PFSK-1 (cell line): Measurements from ENCODE around the gene PALLD.

ENCODE experiments used
- FOXP2 ChIP-seq: optimal IDR thresholded peaks from 2 replicates; pipeline ENCODE3; 2011; ENCODE audit warnings: borderline replicate concordance, control low read depth, inconsistent platforms; ENCODE audit not compliant: insufficient read depth; ENCODE audit errors: extremely low read length, extremely low read depth
- POLR2AphosphoS5 ChIP-seq: IDR thresholded peaks from 2 replicates; pipeline ENCODE4 v1.6.1; 2012; ENCODE audit warnings: low read depth, mild to moderate bottlenecking, control low read depth, low read length, moderate library complexity
- REST ChIP-seq, 2 experiments: IDR thresholded peaks; 2 replicates each; pipeline versions ENCODE4 v1.6.1 to v1.8.0; 2011 to 2012; ENCODE audit warnings: low read depth in 2 of 2, low read length in 2 of 2, control low read depth in 1 of 2, inconsistent platforms in 1 of 2, mild to moderate bottlenecking in 1 of 2, moderate library complexity in 1 of 2; ENCODE audit not compliant: insufficient read depth in 1 of 2
- SIN3A ChIP-seq: IDR thresholded peaks from 2 replicates; pipeline ENCODE4 v1.6.1; 2012; ENCODE audit warnings: mild to moderate bottlenecking, low read length, moderate library complexity, borderline replicate concordance; ENCODE audit not compliant: insufficient read depth
- TAF1 ChIP-seq: IDR thresholded peaks from 2 replicates; pipeline ENCODE4 v1.6.1; 2012; ENCODE audit warnings: low read length, control low read depth, borderline replicate concordance; ENCODE audit not compliant: insufficient read depth

PALLD gene

GRCh38 chr4:168900080-168900479 is 403.2 kb downstream of the PALLD start:
- TF ChIP-seq SIN3A (no peak), POLR2AphosphoS5 (no peak)

GRCh38 chr4:168907119-168907698 is 410.4 kb downstream of the PALLD start:
- TF ChIP-seq REST (IDR thresholded peaks at IDR 0.05; ENCODE audit: insufficient read depth in 1 of 2, low read depth in 2 of 2, low read length in 2 of 2) (no peak), FOXP2 (no peak), POLR2AphosphoS5 (no peak), SIN3A (no peak), TAF1 (no peak)

DNA sequence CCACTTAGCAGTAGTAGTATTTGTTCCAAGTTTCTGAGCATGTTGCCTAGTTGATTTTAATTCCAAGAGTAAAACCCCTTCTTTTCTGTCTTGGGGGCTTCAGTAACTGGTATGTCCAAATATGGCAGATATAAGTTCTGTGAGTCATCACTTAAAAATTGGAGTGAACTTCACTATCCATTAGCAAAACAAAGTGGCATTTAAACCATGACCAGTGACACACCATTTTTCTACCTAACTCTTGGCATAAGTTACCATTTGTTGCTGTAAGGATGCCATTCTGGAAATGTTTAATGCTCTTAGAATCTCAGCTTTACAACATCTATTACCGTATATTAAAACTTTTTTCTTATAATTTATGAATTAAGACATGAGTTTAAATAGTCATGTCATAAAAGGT is 411.2 kb downstream of the PALLD start:
- no peak for TF ChIP-seq POLR2AphosphoS5
- no peak for TF ChIP-seq SIN3A
- no peak for TF ChIP-seq TAF1
- TF ChIP-seq FOXP2, result no peak
- TF ChIP-seq REST (IDR thresholded peaks at IDR 0.05; ENCODE audit: insufficient read depth in 1 of 2, low read depth in 2 of 2, low read length in 2 of 2), result no peak

GRCh38 chr4:168908851-168909273 is 412.0 kb downstream of the PALLD start:
- TF ChIP-seq FOXP2 (no peak), TAF1 (no peak), POLR2AphosphoS5 (no peak), REST (IDR thresholded peaks at IDR 0.05; ENCODE audit: insufficient read depth in 1 of 2, low read depth in 2 of 2, low read length in 2 of 2) (no peak), SIN3A (no peak)

DNA sequence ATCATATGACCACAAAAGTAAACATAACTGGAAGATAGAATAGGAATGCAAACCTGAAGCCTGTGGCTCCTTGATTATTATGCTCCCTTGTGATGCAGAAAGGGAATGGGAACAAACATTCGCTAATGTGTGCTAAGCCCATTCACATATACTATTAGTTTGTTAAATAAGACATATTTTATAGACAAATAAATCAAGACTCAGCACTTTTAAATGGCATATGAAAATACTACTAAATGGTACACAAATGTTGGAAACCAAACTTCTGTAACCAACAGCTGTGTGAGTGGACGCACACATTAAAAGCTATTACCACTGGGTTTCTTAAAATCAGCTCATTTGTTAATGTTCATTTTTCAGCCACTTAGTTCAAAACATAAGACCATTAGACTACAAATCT is 417.2 kb downstream of the PALLD start:
- TF ChIP-seq SIN3A (no peak), TAF1 (no peak), REST (IDR thresholded peaks at IDR 0.05; ENCODE audit: insufficient read depth in 1 of 2, low read depth in 2 of 2, low read length in 2 of 2) (no peak), FOXP2 (no peak), POLR2AphosphoS5 (no peak)
